AG09309 (cell line): ENCODE results near the gene MTHFD1L.

Experiments
- DNase-seq: peaks from one replicate; pipeline ENCODE4 v3.0.0-alpha.2; 2010; ENCODE audit warnings: low read depth
- H3K4me3 ChIP-seq: 2 replicates; pipeline ENCODE4 v1.5.1; 2011; ENCODE audit warnings: mild to moderate bottlenecking, low read depth, low read length, moderate library complexity; ENCODE audit not compliant: control insufficient read depth
- TF ChIP-seq, protein P1 (sequence below): IDR thresholded peaks from 2 replicates; pipeline ENCODE4 v1.5.1; 2011; ENCODE audit warnings: mild to moderate bottlenecking, low read depth, low read length, inconsistent platforms; ENCODE audit not compliant: insufficient read depth, control insufficient read depth; ENCODE audit errors: missing control alignments

The MTHFD1L gene

DNA sequence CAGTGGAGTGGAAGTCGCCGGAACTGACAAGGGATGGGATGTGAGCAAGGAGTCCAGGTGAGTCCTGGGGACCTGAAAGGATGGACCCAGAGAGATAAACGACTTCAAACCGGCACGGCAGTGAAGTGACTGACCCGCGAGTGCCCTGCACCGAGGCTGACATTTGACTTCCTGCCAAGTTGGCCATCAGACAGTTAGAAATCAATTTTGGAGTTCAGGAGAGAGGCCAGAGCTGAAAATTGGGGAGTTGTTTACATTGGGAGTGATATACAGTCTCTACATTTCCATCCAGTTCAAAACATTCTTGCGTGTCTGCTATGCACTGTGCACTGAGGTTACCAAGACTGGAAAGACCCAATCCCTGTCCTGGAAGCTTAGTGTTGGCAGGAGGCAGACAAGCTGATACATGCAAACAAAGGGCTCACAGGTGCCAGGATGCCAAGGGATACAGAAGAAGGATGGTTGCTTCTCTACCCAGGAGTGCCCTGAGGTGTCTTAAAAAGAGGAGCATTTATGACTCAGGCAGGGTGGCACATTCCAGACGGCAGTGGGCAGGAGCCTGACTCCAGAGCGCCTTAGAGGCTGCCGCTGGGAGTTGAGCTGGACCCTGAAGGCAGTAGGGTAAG, 186.6 kb downstream of the MTHFD1L start:
- TF ChIP-seq, protein P1, sequence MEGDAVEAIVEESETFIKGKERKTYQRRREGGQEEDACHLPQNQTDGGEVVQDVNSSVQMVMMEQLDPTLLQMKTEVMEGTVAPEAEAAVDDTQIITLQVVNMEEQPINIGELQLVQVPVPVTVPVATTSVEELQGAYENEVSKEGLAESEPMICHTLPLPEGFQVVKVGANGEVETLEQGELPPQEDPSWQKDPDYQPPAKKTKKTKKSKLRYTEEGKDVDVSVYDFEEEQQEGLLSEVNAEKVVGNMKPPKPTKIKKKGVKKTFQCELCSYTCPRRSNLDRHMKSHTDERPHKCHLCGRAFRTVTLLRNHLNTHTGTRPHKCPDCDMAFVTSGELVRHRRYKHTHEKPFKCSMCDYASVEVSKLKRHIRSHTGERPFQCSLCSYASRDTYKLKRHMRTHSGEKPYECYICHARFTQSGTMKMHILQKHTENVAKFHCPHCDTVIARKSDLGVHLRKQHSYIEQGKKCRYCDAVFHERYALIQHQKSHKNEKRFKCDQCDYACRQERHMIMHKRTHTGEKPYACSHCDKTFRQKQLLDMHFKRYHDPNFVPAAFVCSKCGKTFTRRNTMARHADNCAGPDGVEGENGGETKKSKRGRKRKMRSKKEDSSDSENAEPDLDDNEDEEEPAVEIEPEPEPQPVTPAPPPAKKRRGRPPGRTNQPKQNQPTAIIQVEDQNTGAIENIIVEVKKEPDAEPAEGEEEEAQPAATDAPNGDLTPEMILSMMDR = no peak
- DNase-seq = no peak
- H3K4me3 ChIP-seq = no peak overlapping the region

DNA sequence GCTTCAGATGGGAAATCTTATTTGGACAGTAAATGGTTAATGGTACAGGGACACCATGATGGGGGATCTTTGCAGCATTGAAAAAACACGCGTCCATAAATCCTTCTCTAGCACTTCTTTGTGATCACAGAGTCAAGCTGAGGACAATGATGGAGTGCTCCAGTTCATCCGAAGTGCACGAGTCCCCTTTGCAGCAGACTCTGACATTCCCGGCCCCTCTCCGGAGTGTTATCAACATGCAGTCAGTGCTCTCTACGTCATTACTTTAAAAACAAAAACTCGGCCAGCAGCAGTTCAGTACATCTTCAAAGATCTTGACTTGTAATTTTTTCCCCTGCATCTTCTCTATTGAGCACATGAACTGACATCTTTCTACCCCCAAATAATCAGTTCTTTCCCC, 188.8 kb downstream of the MTHFD1L start:
- H3K4me3 ChIP-seq = no peak overlapping the region
- no peak for DNase-seq
- TF ChIP-seq, protein P1 = no peak

DNA sequence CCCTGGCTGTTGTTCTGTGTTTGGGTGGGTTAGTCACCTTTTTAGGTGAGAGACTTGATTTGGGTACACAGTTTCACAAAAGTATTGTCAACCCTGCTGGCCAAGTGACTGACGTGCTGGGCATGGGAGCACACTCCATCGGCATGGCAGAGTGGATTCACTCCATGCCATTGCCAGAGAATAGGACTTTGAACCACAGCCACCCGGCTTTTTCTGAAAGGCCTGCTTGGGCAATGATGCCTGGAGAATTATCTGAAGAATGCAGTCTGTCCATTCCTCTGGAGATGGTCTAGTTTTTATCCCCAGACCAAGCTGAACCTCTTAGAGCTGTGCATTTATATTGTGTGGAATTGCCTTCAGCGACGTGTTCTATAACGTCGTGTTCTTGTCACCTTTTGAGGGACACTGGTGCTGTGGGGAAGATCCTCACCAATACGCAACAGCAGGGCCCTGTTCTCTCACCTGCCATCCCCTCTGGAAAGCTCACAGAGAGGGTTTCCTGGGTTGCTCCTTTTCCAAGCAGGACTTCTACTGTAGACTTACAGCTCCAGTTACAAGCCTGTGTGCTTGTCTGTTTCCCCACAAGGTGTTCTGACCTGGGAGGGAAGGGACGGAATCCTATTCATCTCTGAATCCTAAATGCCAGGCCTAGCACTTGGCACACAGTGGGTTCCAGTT, 190.9 kb downstream of the MTHFD1L start:
- TF ChIP-seq, protein P1 = no peak
- no peak overlapping the region for H3K4me3 ChIP-seq
- no peak for DNase-seq

DNA sequence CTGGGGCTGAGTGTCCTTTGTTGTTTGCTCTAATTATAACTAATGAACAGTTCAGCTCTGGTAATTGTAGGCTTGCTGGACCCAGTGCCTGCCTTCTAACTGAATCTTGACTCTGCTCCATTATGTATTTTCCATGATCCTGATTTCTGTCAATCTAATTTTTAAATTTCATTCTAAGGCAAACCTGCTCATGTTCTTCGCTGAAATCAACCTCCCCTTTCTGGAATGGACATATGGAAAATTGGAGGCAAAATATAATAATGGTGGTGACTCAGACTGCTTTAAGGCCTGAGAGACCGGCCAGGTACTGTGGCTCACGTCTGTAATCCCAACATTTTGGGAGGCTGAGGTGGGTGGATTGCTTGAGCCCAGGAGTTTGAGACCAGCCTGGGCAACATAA, 191.6 kb downstream of the MTHFD1L start:
- H3K4me3 ChIP-seq = no peak overlapping the region
- TF ChIP-seq, protein P1 = no peak
- DNase-seq = no peak

DNA sequence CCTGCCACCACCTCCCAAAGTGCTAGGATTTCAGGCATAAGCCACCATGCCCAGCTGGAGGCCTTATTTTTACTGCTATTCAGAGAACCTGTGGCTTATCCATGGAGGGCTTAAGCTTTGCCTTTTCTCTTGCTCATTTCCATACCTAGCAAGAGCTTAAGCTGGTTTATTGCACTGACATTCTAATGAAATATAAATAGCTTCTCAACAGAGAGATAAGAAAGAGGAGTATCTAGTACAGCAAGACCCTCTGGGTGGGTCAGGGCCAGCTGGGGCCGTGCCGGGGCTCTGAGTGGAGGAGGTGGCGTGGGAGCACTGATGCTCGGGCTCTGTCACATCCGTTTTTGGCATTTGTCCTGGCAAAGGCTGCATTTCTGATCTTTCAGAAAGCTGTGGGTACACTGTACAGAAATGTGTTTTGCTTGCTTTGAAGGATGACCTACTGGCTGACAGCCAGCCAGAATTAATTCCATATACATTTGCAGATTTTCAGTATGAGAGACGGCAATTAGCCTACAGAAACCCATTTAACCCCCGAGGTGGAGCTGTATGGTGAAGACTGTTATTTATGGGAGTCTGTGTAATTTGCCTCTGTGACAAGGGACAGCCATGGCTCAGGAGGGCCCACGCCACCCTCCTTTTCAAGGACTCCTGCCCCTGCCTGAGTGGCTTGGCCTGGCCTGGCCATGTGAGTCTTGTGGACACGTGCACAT, 192.7 kb downstream of the MTHFD1L start:
- TF ChIP-seq, protein P1 = no peak
- H3K4me3 ChIP-seq = no peak overlapping the region
- DNase-seq = no peak

DNA sequence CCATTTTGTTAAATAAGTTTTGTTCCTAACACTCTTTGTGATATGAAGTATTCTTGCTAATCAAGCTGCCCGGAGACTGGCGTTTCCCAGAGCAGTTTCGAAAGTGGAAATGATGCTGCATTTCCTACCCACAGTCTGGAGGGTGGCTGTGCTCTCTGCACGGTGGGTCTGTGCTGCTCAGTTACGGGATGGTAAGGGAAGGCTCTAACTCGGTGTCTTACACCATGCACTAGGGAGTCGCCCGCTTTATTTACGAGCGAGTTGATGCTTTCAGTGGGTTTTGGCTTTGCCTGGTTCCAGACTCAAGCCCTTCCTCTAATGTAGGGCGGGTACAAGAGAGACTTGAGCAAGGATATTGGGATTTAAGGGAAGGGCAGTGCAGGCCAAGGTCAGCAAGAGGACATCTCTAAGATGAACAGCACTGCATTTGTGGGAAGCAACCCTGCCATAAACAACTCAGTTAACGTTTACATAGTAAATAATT, 194.2 kb downstream of the MTHFD1L start:
- DNase-seq = no peak
- TF ChIP-seq, protein P1 = no peak
- H3K4me3 ChIP-seq = no peak overlapping the region
